NB4 (cell line): ENCODE measurements around the gene CSHL1.
"Not testable (repeated sequence)": the region's sequence is repeated elsewhere in the genome, so short reads cannot be mapped to it uniquely, and the experiment has no call there.

Experiments
- POLR2A ChIP-seq: IDR thresholded peaks from 2 replicates; pipeline ENCODE4 v1.6.1; 2011; ENCODE audit warnings: mild to moderate bottlenecking; ENCODE audit not compliant: insufficient read length; ENCODE audit errors: extremely low read depth
- TF ChIP-seq, protein P1 (sequence below): IDR thresholded peaks from one replicate; pipeline ENCODE4 v1.5.1; 2012; ENCODE audit warnings: low read depth, low read length

- TF ChIP-seq POLR2A, result not testable (repeated sequence)
- TF ChIP-seq, protein P1, sequence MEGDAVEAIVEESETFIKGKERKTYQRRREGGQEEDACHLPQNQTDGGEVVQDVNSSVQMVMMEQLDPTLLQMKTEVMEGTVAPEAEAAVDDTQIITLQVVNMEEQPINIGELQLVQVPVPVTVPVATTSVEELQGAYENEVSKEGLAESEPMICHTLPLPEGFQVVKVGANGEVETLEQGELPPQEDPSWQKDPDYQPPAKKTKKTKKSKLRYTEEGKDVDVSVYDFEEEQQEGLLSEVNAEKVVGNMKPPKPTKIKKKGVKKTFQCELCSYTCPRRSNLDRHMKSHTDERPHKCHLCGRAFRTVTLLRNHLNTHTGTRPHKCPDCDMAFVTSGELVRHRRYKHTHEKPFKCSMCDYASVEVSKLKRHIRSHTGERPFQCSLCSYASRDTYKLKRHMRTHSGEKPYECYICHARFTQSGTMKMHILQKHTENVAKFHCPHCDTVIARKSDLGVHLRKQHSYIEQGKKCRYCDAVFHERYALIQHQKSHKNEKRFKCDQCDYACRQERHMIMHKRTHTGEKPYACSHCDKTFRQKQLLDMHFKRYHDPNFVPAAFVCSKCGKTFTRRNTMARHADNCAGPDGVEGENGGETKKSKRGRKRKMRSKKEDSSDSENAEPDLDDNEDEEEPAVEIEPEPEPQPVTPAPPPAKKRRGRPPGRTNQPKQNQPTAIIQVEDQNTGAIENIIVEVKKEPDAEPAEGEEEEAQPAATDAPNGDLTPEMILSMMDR, result not testable (repeated sequence)
These were observed 37.5 kb downstream of the CSHL1 start, which contains the start of gene CSH2 for GRCh38 chr17:63873577-63873976.
